Calu3 (cell line): ENCODE data around the gene MASP2. TPM values are rescaled to one million over a fixed set of nuclear protein-coding genes. Genes with fewer than 3 reads are reported as not detected.

Experiments used
- BruUV-seq: library from RNA; stranded (reverse); fragments of 400-500 nt; replicated peaks from 2 replicates; lab custom pipeline; 2021; lab: Mats Ljungman, UMichigan
- CTCF ChIA-PET: fragments of 300-600 bp; sonication (Branson Sonifier 250); formaldehyde crosslinking; loops from one replicate; lab custom pipeline; 2022; ENCODE audit warnings: antibody characterized with exemption; lab: Charles Lee
- DNase-seq: peaks from one replicate; pipeline ENCODE4 v3.0.0; 2022
- H3K27ac Mint-ChIP-seq: one replicate; pipeline ENCODE4 v1.8.0; 2022; ENCODE audit warnings: mixed read lengths; ENCODE audit not compliant: unreplicated experiment
- H3K27me3 Mint-ChIP-seq: one replicate; pipeline ENCODE4 v1.8.0; 2022; ENCODE audit warnings: mixed read lengths; ENCODE audit not compliant: unreplicated experiment
- H3K36me3 Mint-ChIP-seq: one replicate; pipeline ENCODE4 v1.8.0; 2022; ENCODE audit warnings: mild to moderate bottlenecking, moderate library complexity, mixed read lengths; ENCODE audit not compliant: insufficient read depth, unreplicated experiment
- H3K4me1 Mint-ChIP-seq: one replicate; pipeline ENCODE4 v1.8.0; 2022; ENCODE audit warnings: mild to moderate bottlenecking, low read depth, mixed read lengths; ENCODE audit not compliant: unreplicated experiment
- H3K4me3 Mint-ChIP-seq: one replicate; pipeline ENCODE4 v1.8.0; 2022; ENCODE audit warnings: mild to moderate bottlenecking, low read depth, moderate library complexity, mixed read lengths; ENCODE audit not compliant: unreplicated experiment
- H3K9me3 Mint-ChIP-seq: one replicate; pipeline ENCODE4 v1.8.0; 2022; ENCODE audit warnings: low read depth, mixed read lengths; ENCODE audit not compliant: unreplicated experiment
- CTCF ChIP-seq: fragments of 200-600 bp; IDR thresholded peaks from one replicate; pipeline ENCODE4 v1.8.0; 2022; ENCODE audit warnings: antibody characterized with exemption; ENCODE audit not compliant: unreplicated experiment
- intact Hi-C: fragments of 100-400 bp; cut with micrococcal nuclease; formaldehyde crosslinking; loops from one replicate; pipeline ENCODE4 v1.10.0; 2022; ENCODE audit not compliant: unreplicated experiment
- total RNA-seq: library from RNA; stranded (reverse); gene quantifications from 2 replicates; pipeline ENCODE4 v1.2.3, GENCODE V29; 2022

The MASP2 gene
- total RNA-seq, 1 experiment from 2014 or later, result not detected

GRCh38 chr1:11045428-11046269 is 1.4 kb downstream of the MASP2 start:
- TF ChIP-seq CTCF, result no peak
- Mint-ChIP-seq H3K27me3 (no peaks in the 10 kb centered on the region), H3K27ac (no peak overlapping the region), H3K4me1 (no peaks in the 10 kb centered on the region), H3K36me3 (no peaks in the 10 kb centered on the region), H3K4me3 (no peak overlapping the region), H3K9me3 (no peaks in the 10 kb centered on the region)
- DNase-seq, result no peak
- CTCF ChIA-PET, result no interaction called here
- intact Hi-C loops, result no loop called here
- BruUV-seq, result no TSS peak

- no peak overlapping the region for H3K27ac Mint-ChIP-seq
- H3K27me3 Mint-ChIP-seq, result no peaks in the 10 kb centered on the region
- no peaks in the 10 kb centered on the region for H3K4me1 Mint-ChIP-seq
- H3K36me3 Mint-ChIP-seq, result no peaks in the 10 kb centered on the region
- no peak for TF ChIP-seq CTCF
- no peak for DNase-seq
- no TSS peak for BruUV-seq
- H3K9me3 Mint-ChIP-seq, result no peaks in the 10 kb centered on the region
- CTCF ChIA-PET, result no interaction called here
- intact Hi-C loops, result no loop called here
- no peak overlapping the region for H3K4me3 Mint-ChIP-seq
These were observed 2.1 kb downstream of the MASP2 start for GRCh38 chr1:11044849-11045427.

GRCh38 chr1:11044086-11044848 is 2.8 kb downstream of the MASP2 start:
- H3K4me1 Mint-ChIP-seq, result no peaks in the 10 kb centered on the region
- H3K4me3 Mint-ChIP-seq, result no peak overlapping the region
- no peaks in the 10 kb centered on the region for H3K27me3 Mint-ChIP-seq
- H3K27ac Mint-ChIP-seq, result no peak overlapping the region
- intact Hi-C loops, result no loop called here
- no TSS peak for BruUV-seq
- H3K36me3 Mint-ChIP-seq, result no peaks in the 10 kb centered on the region
- CTCF ChIA-PET, result no interaction called here
- DNase-seq, result no peak
- H3K9me3 Mint-ChIP-seq, result no peaks in the 10 kb centered on the region
- no peak for TF ChIP-seq CTCF

GRCh38 chr1:11042995-11043874 is 3.8 kb downstream of the MASP2 start:
- Mint-ChIP-seq H3K4me3 (no peak overlapping the region), H3K4me1 (no peaks in the 10 kb centered on the region), H3K36me3 (no peaks in the 10 kb centered on the region), H3K27me3 (no peaks in the 10 kb centered on the region), H3K27ac (no peak overlapping the region), H3K9me3 (no peaks in the 10 kb centered on the region)
- TF ChIP-seq CTCF, result no peak
- CTCF ChIA-PET, result no interaction called here
- DNase-seq, result no peak
- no TSS peak for BruUV-seq
- intact Hi-C loops, result no loop called here
